Activated CD4-positive, alpha-beta T cell treated with anti-CD3 and anti-CD28 coated beads for 24 hours (primary cell): ENCODE results near the gene TOMM40L.

Source experiments
- DNase-seq, 2 donors: peaks; one replicate each; pipeline ENCODE4 v3.0.0-alpha.2; 2020; ENCODE audit warnings: low read depth in 2 of 2

The TOMM40L gene

DNA sequence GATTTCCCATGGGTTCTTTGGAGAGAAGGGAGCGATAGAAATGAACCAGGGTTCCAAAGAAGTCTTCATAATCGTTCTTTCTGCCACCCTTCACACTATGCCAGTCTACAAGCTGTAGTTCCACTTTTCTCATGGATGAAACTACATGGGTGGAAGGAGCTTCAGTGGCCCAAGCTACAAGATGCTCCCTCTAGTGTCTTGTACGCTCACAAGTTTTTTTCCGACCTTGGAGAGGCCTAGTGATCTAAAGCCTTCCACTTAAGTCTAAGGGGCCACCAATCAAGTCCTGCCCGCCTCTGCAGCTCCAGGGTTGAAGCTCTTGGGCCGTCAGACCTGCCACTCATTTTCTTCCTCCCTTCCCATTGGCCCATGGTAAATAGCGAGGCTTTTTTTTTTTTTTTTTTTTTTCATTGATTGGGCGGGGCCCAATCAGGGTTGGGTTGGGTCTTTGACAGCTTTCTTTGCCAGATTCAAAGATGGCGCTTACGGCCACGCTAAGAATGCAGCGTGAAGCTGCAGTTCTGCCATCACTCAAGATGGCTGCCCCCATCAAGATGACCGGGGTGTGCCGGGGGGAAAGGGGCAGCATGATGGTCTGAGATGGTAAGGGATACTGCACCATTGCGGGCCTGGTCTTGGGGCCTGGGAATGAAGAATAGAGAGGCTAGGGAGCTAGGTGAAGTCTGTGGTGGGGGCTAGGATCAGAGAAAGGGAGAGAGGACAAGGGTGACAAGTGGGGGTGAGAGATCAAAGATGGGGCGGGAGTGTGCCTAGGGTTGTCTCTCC, at the start of gene TOMM40L:
TOMM40L (plus strand) TSS at position 527 of the 786 bp plus-strand sequence. CDS start 430 bp downstream, outside the sequence.
- peak; percentile 72 to 78 for DNase-seq

- no peak for DNase-seq
Observed at GRCh38 chr1:161176468-161177111, 49.3 kb upstream of the TOMM40L start.

- DNase-seq: peak; percentile 96 to 98
Observed at GRCh38 chr1:161177112-161177935, 48.5 kb upstream of the TOMM40L start, which contains the start of gene B4GALT3. Gene B4GALT3, minus strand, starts transcription at chr1:161177507. Its CDS starts 1,447 bp downstream, at chr1:161176060.

GRCh38 chr1:161177936-161178244, 48.0 kb upstream of the TOMM40L start:
- DNase-seq: no peak

GRCh38 chr1:161179698-161180097, 46.2 kb upstream of the TOMM40L start:
- no peak for DNase-seq

GRCh38 chr1:161180639-161181038, 45.2 kb upstream of the TOMM40L start:
- no peak for DNase-seq

- DNase-seq: peak; percentile 49 to 53
Observed at GRCh38 chr1:161182214-161182613, 43.6 kb upstream of the TOMM40L start.

GRCh38 chr1:161185282-161185682, 40.6 kb upstream of the TOMM40L start:
- DNase-seq: peak; percentile 38 to 46

DNA sequence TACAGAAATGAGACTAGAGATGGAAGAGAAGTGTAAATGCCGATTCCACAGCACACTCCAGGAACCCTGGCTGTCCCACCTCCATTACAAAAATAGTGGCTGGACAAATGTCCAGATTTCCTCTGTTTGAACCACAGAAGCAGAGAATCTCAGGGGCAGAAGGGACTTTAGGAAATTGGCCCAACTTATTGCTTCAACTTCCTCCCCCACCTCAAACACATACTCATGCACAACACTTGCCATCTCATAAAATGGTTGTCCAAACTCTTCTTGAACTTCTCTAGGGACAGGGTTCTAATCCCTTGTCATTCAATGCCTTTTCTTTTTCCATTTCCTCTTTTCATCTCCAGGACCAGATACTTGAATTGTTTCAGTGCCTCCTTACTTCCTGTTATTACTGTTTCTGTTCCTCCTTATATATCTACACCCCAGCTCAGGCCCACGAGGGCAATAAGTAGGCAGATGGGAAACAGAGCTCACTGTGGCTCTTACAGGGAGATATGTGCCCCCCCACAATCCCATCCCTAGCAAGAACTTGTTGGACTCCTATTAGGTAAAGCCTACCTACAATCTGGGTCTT, 40.0 kb upstream of the TOMM40L start:
- no peak for DNase-seq

- DNase-seq: no peak
Observed at GRCh38 chr1:161187311-161187710, 38.5 kb upstream of the TOMM40L start.

DNA sequence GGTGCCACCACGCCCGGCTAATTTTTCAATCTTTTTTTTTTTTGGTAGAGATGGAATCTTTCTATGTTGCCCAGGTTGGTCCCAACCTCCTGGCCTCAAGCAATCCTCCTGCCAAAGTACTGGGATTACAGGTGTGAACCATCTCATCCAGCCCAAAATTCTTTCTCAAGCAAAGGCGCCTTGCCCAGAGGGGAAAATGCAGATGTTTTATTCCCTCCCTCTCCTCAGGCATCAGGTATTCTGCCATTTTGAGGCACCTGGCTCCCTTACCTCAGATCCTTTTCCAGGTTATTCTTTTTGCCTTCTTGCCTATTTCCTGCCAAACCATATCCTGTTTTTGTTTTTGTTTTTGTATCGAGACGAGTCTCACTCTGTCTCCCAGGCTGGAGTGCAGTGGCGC, 37.5 kb upstream of the TOMM40L start:
- no peak for DNase-seq

DNA sequence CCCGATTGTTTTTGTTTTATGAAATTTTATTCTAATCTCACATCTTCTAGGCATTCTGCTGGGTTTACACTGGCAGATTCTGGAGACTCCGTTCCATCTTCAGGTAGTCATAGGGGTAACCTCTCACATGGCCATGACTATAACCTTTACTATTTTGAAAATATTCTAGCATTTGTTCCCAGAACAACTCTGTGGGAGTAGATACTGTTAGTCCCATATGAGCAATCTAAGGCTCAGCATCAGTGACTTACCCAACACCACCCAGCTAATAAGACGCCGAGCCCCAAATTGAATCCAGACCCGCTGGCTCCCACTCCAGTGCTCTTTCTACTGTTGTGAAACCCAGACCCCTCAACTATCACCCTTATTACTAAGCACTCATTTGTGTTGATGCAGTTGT, 36.8 kb upstream of the TOMM40L start:
- no peak for DNase-seq

GRCh38 chr1:161190962-161191521, 34.8 kb upstream of the TOMM40L start:
- no peak for DNase-seq

DNA sequence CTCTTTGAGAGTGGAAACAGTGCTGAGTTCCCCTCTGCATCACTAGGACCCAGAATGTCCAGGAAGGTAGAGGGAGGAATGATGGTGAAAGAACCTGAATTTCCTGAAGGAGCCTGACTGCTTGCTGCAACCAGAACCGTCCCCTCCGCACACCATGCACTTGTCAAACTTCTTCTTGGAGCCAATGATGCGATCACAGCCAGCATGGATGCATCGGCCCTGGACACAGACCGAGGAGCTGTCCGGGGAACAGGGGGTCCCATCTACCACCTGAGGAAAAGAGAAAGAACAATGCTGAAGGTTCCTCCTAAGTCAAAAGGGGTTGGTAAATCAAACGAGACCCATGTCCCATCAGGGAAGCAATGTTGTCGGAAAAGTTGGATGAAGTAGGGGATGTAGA, 33.9 kb upstream of the TOMM40L start:
- no peak for DNase-seq

DNA sequence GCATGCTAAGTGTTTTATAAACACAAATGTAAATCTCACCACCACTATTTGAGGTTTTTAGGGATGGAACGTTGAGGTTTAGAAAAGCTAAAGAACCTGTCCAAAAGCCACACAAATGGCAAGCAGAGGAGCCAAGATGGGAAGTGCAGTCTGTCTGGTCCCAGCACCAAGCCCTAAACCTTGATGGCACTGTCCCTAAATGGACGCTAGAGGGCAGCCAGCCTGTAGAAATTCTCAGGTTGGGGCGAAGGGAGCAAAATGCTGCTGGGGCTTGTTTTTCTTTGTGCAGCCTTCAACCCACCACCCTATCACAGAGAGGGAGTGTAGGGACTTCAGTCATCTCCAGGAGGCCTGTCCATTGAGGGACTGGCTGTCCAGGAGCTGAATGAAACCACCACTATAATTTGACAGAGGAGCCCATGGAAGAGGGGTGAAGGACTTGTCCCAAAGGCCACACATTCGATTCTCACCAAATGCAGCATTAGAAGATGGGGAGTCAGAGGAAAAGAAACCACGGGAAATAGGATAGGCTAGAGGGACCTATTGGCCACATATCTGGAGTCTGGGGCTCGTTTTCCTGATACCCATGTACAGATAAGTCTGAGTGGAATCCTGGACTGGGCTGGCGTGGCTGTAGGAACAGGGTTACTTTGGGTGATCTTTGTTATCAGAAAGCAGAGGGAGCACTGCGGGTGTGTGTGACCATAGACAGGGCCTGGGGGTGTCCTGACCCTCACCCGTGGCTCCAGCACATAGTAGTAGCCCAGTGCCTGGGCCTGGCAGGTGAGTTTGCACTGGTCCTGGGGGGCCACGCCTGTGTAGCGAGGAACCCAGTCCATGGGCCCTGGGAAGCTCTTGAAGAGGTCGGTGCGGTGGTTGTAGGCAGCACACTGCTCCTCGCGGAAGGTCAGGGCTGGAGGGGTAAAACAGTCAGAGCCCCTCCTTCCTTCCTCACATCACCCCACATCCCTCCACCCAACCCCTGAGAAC, 33.1 kb upstream of the TOMM40L start:
- DNase-seq: peak; percentile 33 to 57

DNA sequence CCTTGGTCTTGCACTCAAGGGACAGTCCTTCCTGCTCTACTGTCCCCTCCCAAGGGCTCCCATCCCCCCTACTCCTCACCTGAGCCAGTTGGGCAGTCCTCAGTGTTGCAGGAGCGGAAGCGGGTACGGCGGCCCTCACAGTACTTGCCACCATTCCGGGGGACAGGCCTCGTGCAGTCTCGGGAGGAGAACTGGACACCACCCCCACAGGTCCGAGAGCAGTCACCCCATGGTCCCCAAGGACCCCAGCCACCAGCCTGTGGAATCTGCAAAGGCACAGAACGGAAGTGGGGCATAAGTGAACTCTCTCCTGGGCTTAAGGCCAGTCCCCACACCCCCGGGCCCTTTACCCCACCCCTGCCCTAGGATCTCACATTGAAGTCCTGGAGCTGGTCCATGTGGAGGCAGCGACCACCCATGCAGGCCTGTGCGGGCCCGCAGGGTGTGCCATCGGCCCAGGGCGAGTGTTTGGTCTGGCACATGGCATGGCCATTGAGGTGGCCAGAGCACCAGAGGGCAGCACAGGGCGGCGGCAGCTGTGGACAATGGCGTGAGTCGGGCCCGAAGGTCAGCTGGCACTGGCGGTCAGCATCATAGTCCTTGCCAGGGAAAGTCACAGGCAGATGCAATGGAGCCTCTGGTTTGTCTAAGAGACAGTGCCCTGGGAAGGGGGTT, 32.2 kb upstream of the TOMM40L start:
- no peak for DNase-seq

- no peak for DNase-seq
Observed at GRCh38 chr1:161195171-161195570, 30.7 kb upstream of the TOMM40L start.

DNA sequence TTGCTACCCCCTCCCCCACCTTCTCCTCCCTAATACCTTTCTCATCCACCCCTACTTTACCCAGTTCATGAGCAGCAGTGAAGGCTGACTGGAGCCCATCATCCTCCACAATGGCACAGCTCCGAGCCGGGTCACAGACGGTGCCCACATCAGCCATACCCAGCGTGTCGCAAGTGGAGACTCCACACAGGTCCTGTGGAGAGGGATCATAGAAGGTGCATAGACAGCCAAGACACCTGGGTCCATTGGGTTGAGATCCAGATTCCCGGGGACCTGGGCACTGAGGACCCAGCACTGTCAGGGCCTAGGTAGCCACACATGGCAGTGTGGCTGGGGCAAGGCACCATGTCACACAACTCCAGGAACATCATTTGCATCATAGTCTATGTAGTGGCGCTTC, 29.7 kb upstream of the TOMM40L start:
- no peak for DNase-seq

- DNase-seq: no peak
Observed at GRCh38 chr1:161196521-161197451, 29.1 kb upstream of the TOMM40L start.
